HepG2 (cell line): ENCODE data around the gene SDC4. TPM values are rescaled to one million over a fixed set of nuclear protein-coding genes. Genes with fewer than 3 reads are reported as not detected.

ENCODE experiments used
- ARHGAP35 ChIP-seq: sonication (generic); formaldehyde crosslinking; IDR thresholded peaks from 2 replicates; pipeline ENCODE4 v1.9.0; 2022; ENCODE audit warnings: mild to moderate bottlenecking, inconsistent platforms, moderate library complexity, missing genetic modification reagents, borderline replicate concordance
- ARNT ChIP-seq: fragments of 450-650 bp; IDR thresholded peaks from 2 replicates; pipeline ENCODE4 v1.6.1; 2017
- ATF1 ChIP-seq: IDR thresholded peaks from 2 replicates; pipeline ENCODE4 v1.6.1; 2016; ENCODE audit warnings: mild to moderate bottlenecking, control low read depth
- FOXP1 ChIP-seq, 2 experiments: fragments of 450-650 bp in 1 of 2; IDR thresholded peaks; 2 replicates each; pipeline ENCODE4 v1.6.1; 2017 to 2018; ENCODE audit warnings: antibody characterized with exemption in 1 of 2
- MEIS1 ChIP-seq: sonication (generic); formaldehyde crosslinking; IDR thresholded peaks from 2 replicates; pipeline ENCODE4 v1.9.0; 2021; ENCODE audit warnings: mild to moderate bottlenecking, missing genetic modification reagents, moderate library complexity, borderline replicate concordance
- MTF2 ChIP-seq: sonication (generic); formaldehyde crosslinking; IDR thresholded peaks from 2 replicates; pipeline ENCODE4 v1.5.0; 2020; ENCODE audit warnings: missing genetic modification reagents, borderline replicate concordance
- POLR2A ChIP-seq, 2 experiments: IDR thresholded peaks; 2 replicates each; pipeline ENCODE4 v1.6.1; 2011; ENCODE audit warnings: low read depth in 2 of 2, low read length in 2 of 2, mild to moderate bottlenecking in 1 of 2, moderate library complexity in 1 of 2; ENCODE audit not compliant: insufficient read depth in 1 of 2
- SAP130 ChIP-seq: IDR thresholded peaks from 2 replicates; pipeline ENCODE4 v1.6.1; 2016; ENCODE audit warnings: low read depth
- SMAD1 ChIP-seq: sonication (generic); formaldehyde crosslinking; IDR thresholded peaks from 2 replicates; pipeline ENCODE4 v1.4.0; 2020; ENCODE audit warnings: missing genetic modification reagents, low read depth, mild to moderate bottlenecking, borderline replicate concordance
- SOX13 ChIP-seq, 3 experiments: fragments of 450-650 bp in 1 of 3; sonication (generic) in 1 of 3; formaldehyde crosslinking in 1 of 3; IDR thresholded peaks in 2 of 3; conservative IDR thresholded peaks in 1 of 3; 2 replicates each; pipeline versions ENCODE4 v1.5.0 to v1.6.1; 2016 to 2020; ENCODE audit warnings: antibody characterized with exemption in 1 of 3, mild to moderate bottlenecking in 1 of 3, missing compliant biosample characterization in 1 of 3, missing genetic modification reagents in 1 of 3, moderate library complexity in 1 of 3
- SP140L ChIP-seq: sonication (generic); formaldehyde crosslinking; IDR thresholded peaks from 2 replicates; pipeline ENCODE4 v1.4.0; 2020; ENCODE audit warnings: missing genetic modification reagents, borderline replicate concordance
- ZNF264 ChIP-seq: sonication (generic); formaldehyde crosslinking; IDR thresholded peaks from 2 replicates; pipeline ENCODE4 v1.4.0; 2020; ENCODE audit warnings: missing genetic modification reagents
- ZNF383 ChIP-seq: sonication (generic); formaldehyde crosslinking; IDR thresholded peaks from 2 replicates; pipeline ENCODE4 v1.4.0; 2020; ENCODE audit warnings: missing genetic modification reagents, mild to moderate bottlenecking, borderline replicate concordance
- ZNF430 ChIP-seq: sonication (generic); formaldehyde crosslinking; IDR thresholded peaks from 2 replicates; pipeline ENCODE4 v1.9.0; 2021; ENCODE audit warnings: mild to moderate bottlenecking, missing genetic modification reagents
- ZSCAN31 ChIP-seq: sonication (generic); formaldehyde crosslinking; IDR thresholded peaks from 2 replicates; pipeline ENCODE4 v1.5.0; 2020; ENCODE audit warnings: low read depth, mild to moderate bottlenecking, missing genetic modification reagents
- polyA plus RNA-seq, 8 experiments: library from polyadenylated mRNA; depleted of rRNA in 3 of 8; stranded (reverse) in 7 of 8; unstranded in 1 of 8; fragments of >200 nt; fragmentation: Illumina TruSeq in 4 of 8; extraction: Trizol in 4 of 8; gene quantifications; 2 replicates each; pipeline versions ENCODE4 v1.2.1 to v1.2.3, GENCODE V29; 2011 to 2016; ENCODE audit warnings: low read depth in 4 of 8, missing spikeins in 1 of 8, mixed read lengths in 1 of 8; ENCODE audit not compliant: insufficient read depth in 1 of 8
- total RNA-seq, 5 experiments: library from RNA; depleted of rRNA; stranded (reverse); fragments of >200 nt; fragmentation: Illumina TruSeq; extraction: Trizol; gene quantifications; 2 replicates each; pipeline ENCODE4 v1.2.3, GENCODE V29; 2016; ENCODE audit warnings: low read depth in 1 of 5
- TF ChIP-seq, protein P1 (sequence below): sonication (generic); formaldehyde crosslinking; IDR thresholded peaks from 2 replicates; pipeline ENCODE4 v1.4.0; 2020; ENCODE audit warnings: mild to moderate bottlenecking, missing genetic modification reagents
- TF ChIP-seq, protein P2 (sequence below): sonication (generic); formaldehyde crosslinking; IDR thresholded peaks from 2 replicates; pipeline ENCODE4 v1.8.0; 2022; ENCODE audit warnings: missing genetic modification reagents, mild to moderate bottlenecking, moderate library complexity, borderline replicate concordance
- TF ChIP-seq, protein P3 (sequence below): sonication (generic); formaldehyde crosslinking; IDR thresholded peaks from 2 replicates; pipeline ENCODE4 v1.4.0; 2020; ENCODE audit warnings: missing genetic modification reagents
- TF ChIP-seq, protein P4 (sequence below): sonication (generic); formaldehyde crosslinking; IDR thresholded peaks from 2 replicates; pipeline ENCODE4 v1.5.0; 2020; ENCODE audit warnings: mild to moderate bottlenecking, missing genetic modification reagents

Gene SDC4
- total and polyA plus RNA-seq, 2 of the 13 experiments (the other 11 are each of a cell fraction or from before 2014, with no cell fraction given) = 49.0 to 65.1 TPM

DNA sequence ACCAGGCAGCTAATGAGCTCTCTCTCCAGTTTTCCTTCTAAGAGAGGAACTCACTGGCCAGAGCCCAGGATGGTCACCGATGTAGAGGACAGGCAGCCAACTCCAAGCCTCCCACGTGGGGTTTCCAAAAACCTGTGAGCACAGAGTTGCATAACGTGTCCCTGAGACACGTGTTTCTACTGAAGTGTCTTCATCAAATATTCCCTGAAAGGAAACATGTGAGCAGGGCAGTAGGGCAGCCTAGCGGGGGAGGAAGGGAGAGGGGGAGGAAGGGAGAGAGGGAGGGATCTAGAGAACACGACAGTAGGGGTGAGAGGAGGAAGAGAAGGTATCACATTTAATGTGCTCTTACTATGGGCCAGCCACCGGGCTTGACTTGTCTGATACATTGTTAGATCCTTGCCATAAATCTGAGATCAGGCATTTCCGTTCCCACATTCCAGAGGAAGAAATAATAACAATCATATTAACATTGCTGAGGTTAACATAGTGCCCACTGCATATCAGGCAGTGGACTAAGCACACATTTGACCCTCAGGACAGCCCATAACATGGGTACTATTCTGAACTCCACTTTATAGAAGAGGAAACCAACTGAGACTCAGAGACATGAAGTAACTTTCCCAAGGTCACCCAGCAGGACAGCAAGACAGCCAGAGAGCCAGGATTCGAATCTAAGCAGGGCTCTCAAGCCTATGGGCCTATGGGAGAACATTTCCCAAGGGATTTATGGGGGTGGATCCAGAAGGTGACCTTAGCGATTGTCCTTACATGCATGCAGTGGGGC, 10.3 kb upstream of the SDC4 start (continued):
- TF ChIP-seq SOX13 (IDR thresholded peaks at IDR 0.05) (no peak), SOX13 (CRISPR knock-in tag; conservative IDR thresholded peaks at IDR 0.05 in 1 of 2, IDR thresholded peaks at IDR 0.05 in 1 of 2) (peak in 1 of 2 experiments; percentile 21; a peak in 1 of 4 replicates), MEIS1 (CRISPR knock-in tag) (no peak), ZNF430 (peak; percentile 12; the same call in 1 of the 2 replicates), SP140L (no peak), ATF1 (no peak), FOXP1 (IDR thresholded peaks at IDR 0.05) (no peak), FOXP1 (CRISPR knock-in tag; IDR thresholded peaks at IDR 0.05) (peak; percentile 34; the same call in 1 of the 2 replicates), SAP130 (CRISPR knock-in tag) (peak; percentile 90), ZNF264 (CRISPR knock-in tag) (no peak), ZNF383 (CRISPR knock-in tag) (no peak), POLR2A (IDR thresholded peaks at IDR 0.05; ENCODE audit: insufficient read depth in 1 of 2, low read depth in 2 of 2, low read length in 2 of 2) (no peak), ZSCAN31 (CRISPR knock-in tag) (no peak), ARNT (no peak), SMAD1 (CRISPR knock-in tag) (no peak), ARHGAP35 (no peak), MTF2 (CRISPR knock-in tag) (no peak)
- TF ChIP-seq, protein P1, sequence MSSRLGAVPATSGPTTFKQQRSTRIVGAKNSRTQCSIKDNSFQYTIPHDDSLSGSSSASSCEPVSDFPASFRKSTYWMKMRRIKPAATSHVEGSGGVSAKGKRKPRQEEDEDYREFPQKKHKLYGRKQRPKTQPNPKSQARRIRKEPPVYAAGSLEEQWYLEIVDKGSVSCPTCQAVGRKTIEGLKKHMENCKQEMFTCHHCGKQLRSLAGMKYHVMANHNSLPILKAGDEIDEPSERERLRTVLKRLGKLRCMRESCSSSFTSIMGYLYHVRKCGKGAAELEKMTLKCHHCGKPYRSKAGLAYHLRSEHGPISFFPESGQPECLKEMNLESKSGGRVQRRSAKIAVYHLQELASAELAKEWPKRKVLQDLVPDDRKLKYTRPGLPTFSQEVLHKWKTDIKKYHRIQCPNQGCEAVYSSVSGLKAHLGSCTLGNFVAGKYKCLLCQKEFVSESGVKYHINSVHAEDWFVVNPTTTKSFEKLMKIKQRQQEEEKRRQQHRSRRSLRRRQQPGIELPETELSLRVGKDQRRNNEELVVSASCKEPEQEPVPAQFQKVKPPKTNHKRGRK (CRISPR knock-in tag) = no peak
- TF ChIP-seq, protein P2, sequence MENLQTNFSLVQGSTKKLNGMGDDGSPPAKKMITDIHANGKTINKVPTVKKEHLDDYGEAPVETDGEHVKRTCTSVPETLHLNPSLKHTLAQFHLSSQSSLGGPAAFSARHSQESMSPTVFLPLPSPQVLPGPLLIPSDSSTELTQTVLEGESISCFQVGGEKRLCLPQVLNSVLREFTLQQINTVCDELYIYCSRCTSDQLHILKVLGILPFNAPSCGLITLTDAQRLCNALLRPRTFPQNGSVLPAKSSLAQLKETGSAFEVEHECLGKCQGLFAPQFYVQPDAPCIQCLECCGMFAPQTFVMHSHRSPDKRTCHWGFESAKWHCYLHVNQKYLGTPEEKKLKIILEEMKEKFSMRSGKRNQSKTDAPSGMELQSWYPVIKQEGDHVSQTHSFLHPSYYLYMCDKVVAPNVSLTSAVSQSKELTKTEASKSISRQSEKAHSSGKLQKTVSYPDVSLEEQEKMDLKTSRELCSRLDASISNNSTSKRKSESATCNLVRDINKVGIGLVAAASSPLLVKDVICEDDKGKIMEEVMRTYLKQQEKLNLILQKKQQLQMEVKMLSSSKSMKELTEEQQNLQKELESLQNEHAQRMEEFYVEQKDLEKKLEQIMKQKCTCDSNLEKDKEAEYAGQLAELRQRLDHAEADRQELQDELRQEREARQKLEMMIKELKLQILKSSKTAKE (CRISPR knock-in tag) = no peak
- TF ChIP-seq, protein P3, sequence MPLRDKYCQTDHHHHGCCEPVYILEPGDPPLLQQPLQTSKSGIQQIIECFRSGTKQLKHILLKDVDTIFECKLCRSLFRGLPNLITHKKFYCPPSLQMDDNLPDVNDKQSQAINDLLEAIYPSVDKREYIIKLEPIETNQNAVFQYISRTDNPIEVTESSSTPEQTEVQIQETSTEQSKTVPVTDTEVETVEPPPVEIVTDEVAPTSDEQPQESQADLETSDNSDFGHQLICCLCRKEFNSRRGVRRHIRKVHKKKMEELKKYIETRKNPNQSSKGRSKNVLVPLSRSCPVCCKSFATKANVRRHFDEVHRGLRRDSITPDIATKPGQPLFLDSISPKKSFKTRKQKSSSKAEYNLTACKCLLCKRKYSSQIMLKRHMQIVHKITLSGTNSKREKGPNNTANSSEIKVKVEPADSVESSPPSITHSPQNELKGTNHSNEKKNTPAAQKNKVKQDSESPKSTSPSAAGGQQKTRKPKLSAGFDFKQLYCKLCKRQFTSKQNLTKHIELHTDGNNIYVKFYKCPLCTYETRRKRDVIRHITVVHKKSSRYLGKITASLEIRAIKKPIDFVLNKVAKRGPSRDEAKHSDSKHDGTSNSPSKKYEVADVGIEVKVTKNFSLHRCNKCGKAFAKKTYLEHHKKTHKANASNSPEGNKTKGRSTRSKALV (CRISPR knock-in tag) = no peak
- TF ChIP-seq, protein P4, sequence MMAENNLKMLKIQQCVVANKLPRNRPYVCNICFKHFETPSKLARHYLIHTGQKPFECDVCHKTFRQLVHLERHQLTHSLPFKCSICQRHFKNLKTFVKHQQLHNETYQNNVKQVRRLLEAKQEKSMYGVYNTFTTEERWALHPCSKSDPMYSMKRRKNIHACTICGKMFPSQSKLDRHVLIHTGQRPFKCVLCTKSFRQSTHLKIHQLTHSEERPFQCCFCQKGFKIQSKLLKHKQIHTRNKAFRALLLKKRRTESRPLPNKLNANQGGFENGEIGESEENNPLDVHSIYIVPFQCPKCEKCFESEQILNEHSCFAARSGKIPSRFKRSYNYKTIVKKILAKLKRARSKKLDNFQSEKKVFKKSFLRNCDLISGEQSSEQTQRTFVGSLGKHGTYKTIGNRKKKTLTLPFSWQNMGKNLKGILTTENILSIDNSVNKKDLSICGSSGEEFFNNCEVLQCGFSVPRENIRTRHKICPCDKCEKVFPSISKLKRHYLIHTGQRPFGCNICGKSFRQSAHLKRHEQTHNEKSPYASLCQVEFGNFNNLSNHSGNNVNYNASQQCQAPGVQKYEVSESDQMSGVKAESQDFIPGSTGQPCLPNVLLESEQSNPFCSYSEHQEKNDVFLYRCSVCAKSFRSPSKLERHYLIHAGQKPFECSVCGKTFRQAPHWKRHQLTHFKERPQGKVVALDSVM (CRISPR knock-in tag) = no peak
